Measurements from ENCODE around the gene RNF223. TPM values are rescaled to one million over a fixed set of nuclear protein-coding genes. Genes with fewer than 3 reads are reported as not detected.
"Not testable (repeated sequence)": the region's sequence is repeated elsewhere in the genome, so short reads cannot be mapped to it uniquely, and the experiment has no call there.

Gene RNF223
- total RNA-seq, 1 donor from 2014 or later: 1.2 TPM

- Mint-ChIP-seq H3K27ac (no peak overlapping the region), H3K36me3 (no peaks in the 10 kb centered on the region), H3K9me3 (no peaks in the 10 kb centered on the region), H3K4me3 (peak overlapping the region; percentile 83), H3K4me1 (ENCODE audit: unreplicated experiment) (peaks cover 4% of the 10 kb centered on the region), H3K27me3 (peaks cover 10% of the 10 kb centered on the region)
- TF ChIP-seq CTCF (conservative IDR thresholded peaks at IDR 0.05): no peak
- no peak for DNase-seq (ENCODE audit: extremely low spot score, unreplicated experiment)
These were observed 6.1 kb downstream of the RNF223 start for GRCh38 chr1:1067860-1068516.

- Mint-ChIP-seq H3K27me3 (peaks cover 10% of the 10 kb centered on the region), H3K9me3 (no peaks in the 10 kb centered on the region), H3K27ac (no peak overlapping the region), H3K4me3 (no peak overlapping the region), H3K36me3 (no peaks in the 10 kb centered on the region), H3K4me1 (ENCODE audit: unreplicated experiment) (peaks cover 4% of the 10 kb centered on the region)
- no peak for TF ChIP-seq CTCF (conservative IDR thresholded peaks at IDR 0.05)
- no peak for DNase-seq (ENCODE audit: extremely low spot score, unreplicated experiment)
These were observed 6.7 kb downstream of the RNF223 start for GRCh38 chr1:1067284-1067859.

GRCh38 chr1:1066403-1067283, 7.5 kb downstream of the RNF223 start:
- H3K27me3 Mint-ChIP-seq: peaks cover 11% of the 10 kb centered on the region
- no peak overlapping the region for H3K4me3 Mint-ChIP-seq
- no peak overlapping the region for H3K27ac Mint-ChIP-seq
- TF ChIP-seq CTCF (conservative IDR thresholded peaks at IDR 0.05): no peak
- H3K36me3 Mint-ChIP-seq: no peaks in the 10 kb centered on the region
- DNase-seq (ENCODE audit: extremely low spot score, unreplicated experiment): no peak
- peaks cover 4% of the 10 kb centered on the region for H3K4me1 Mint-ChIP-seq (ENCODE audit: unreplicated experiment)
- no peaks in the 10 kb centered on the region for H3K9me3 Mint-ChIP-seq

GRCh38 chr1:1065940-1066304, 8.2 kb downstream of the RNF223 start:
- H3K27ac Mint-ChIP-seq; H3K4me1 Mint-ChIP-seq (ENCODE audit: unreplicated experiment); H3K9me3 Mint-ChIP-seq; DNase-seq (ENCODE audit: extremely low spot score, unreplicated experiment); H3K36me3 Mint-ChIP-seq: not testable (repeated sequence)
- peak overlapping the region; percentile 15 for H3K4me3 Mint-ChIP-seq
- H3K27me3 Mint-ChIP-seq: peaks cover 18% of the 10 kb centered on the region

- TF ChIP-seq CTCF (conservative IDR thresholded peaks at IDR 0.05): no peak
- Mint-ChIP-seq H3K4me3 (peak overlapping the region; percentile 15), H3K27ac (peak overlapping the region; percentile 31), H3K36me3 (no peaks in the 10 kb centered on the region), H3K4me1 (ENCODE audit: unreplicated experiment) (peaks cover 4% of the 10 kb centered on the region), H3K9me3 (no peaks in the 10 kb centered on the region), H3K27me3 (peaks cover 21% of the 10 kb centered on the region)
- no peak for DNase-seq (ENCODE audit: extremely low spot score, unreplicated experiment)
These were observed 8.7 kb downstream of the RNF223 start for GRCh38 chr1:1065265-1065939.

Data from type B pancreatic cell (in vitro differentiated cells).